Testis (tissue), 3 donors: ENCODE data around the gene MRPL19. TPM values are rescaled to one million over a fixed set of nuclear protein-coding genes. Genes with fewer than 3 reads are reported as not detected.

Experiments
- DNase-seq: peaks from one replicate; pipeline ENCODE4 v3.0.0-alpha.2; 2019
- H3K27ac ChIP-seq, 2 donors: fragments of 200-600 bp; sonication (generic); one replicate each; pipeline ENCODE4 v1.5.1; 2019
- H3K27me3 ChIP-seq: fragments of 200-600 bp; sonication (generic); one replicate; pipeline ENCODE4 v1.5.1; 2019
- H3K36me3 ChIP-seq: fragments of 200-600 bp; sonication (generic); one replicate; pipeline ENCODE4 v1.5.1; 2017; ENCODE audit warnings: low read depth; ENCODE audit errors: missing control alignments
- H3K4me1 ChIP-seq: fragments of 200-600 bp; sonication (generic); one replicate; pipeline ENCODE4 v1.5.1; 2019
- H3K4me3 ChIP-seq, 2 donors: fragments of 200-600 bp; sonication (generic); one replicate each; pipeline ENCODE4 v1.5.1; 2017 to 2019
- H3K9me3 ChIP-seq: fragments of 200-600 bp; sonication (generic); one replicate; pipeline ENCODE4 v1.5.1; 2017
- CTCF ChIP-seq, 3 experiments: fragments of 450-650 bp in 2 of 3; fragments of 200-600 bp in 1 of 3; sonication (generic) in 1 of 3; IDR thresholded peaks; one replicate each; pipeline ENCODE4 v1.5.1; 2016 to 2019; ENCODE audit warnings: antibody characterized with exemption in 3 of 3, mild to moderate bottlenecking in 2 of 3, moderate library complexity in 1 of 3
- POLR2A ChIP-seq: fragments of 450-650 bp; IDR thresholded peaks from one replicate; pipeline ENCODE4 v1.6.1; 2017; ENCODE audit warnings: antibody characterized with exemption, mild to moderate bottlenecking, moderate library complexity
- WGBS, 2 donors: methylation state at CpG; one replicate each; pipeline ENCODE4 v1.1.5; 2018; 5-methylcytosine and 5-hydroxymethylcytosine counted together
- intact Hi-C: fragments of 100-400 bp; cut with DNase I; formaldehyde crosslinking; loops from one replicate; pipeline ENCODE4 v1.15.1; 2023; ENCODE audit warnings: low total_unique reads
- polyA plus RNA-seq: library from polyadenylated mRNA; stranded (reverse); fragments of 350-450 nt; fragmentation: Illumina TruSeq; extraction: RNeasy Lipid Tissue Mini Kit (QIAGEN cat#74804); gene quantifications from one replicate; pipeline ENCODE4 v1.2.3, GENCODE V29; 2014; ENCODE audit warnings: low read depth, low replicate concordance; ENCODE audit not compliant: insufficient read depth
- total RNA-seq, 2 donors: library from RNA; depleted of rRNA; stranded (reverse); fragments of >200 nt; gene quantifications; one replicate each; pipeline ENCODE4 v1.2.3, GENCODE V29; 2016

The MRPL19 gene
- total and polyA plus RNA-seq, 3 donors from 2014 or later = 27.3 to 36.2 (median 27.9) TPM

DNA sequence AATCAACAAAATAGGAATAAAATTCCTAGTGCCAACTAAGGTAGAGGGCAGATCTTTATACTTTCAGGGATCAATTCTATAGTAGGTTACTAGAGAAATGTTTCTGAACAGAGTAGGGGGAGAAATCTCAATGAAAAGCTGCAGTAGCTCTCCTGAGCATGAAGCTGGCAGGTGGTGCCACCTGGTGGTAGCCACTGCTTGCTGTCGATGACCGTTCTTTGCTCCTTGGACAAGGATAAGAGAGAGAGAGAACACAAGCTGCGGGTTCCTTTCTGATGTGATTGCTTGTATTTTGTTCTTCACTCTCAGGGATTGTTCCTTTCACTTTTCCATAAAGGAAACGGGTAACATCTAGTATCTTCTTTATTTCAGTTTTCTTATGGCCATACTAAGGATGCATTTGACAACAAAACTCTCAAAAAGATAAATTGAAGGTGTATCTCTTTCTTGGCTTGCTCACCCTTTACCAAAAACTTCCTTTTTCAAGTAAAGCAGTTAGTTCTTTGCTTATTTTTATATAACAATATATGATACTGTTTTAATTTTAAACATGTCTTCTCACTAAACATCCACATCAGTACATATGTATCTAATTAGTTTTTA is 18.6 kb upstream of the MRPL19 start:
- 15 to 17% methylated on average over 4 of the region's 4 CpGs for WGBS, 2 donors
- Histone ChIP-seq H3K4me3 (no peak overlapping the region), H3K27me3 (no peaks in the 10 kb centered on the region), H3K4me1 (peaks cover 6% of the 10 kb centered on the region), H3K9me3 (no peaks in the 10 kb centered on the region), H3K36me3 (no peaks in the 10 kb centered on the region), H3K27ac (no peak overlapping the region)
- TF ChIP-seq POLR2A = no peak
- TF ChIP-seq CTCF (IDR thresholded peaks at IDR 0.05) = peak; percentile 46 to 80 (median 64)
- DNase-seq = peak; percentile 89
- intact Hi-C loops = no loop called here

DNA sequence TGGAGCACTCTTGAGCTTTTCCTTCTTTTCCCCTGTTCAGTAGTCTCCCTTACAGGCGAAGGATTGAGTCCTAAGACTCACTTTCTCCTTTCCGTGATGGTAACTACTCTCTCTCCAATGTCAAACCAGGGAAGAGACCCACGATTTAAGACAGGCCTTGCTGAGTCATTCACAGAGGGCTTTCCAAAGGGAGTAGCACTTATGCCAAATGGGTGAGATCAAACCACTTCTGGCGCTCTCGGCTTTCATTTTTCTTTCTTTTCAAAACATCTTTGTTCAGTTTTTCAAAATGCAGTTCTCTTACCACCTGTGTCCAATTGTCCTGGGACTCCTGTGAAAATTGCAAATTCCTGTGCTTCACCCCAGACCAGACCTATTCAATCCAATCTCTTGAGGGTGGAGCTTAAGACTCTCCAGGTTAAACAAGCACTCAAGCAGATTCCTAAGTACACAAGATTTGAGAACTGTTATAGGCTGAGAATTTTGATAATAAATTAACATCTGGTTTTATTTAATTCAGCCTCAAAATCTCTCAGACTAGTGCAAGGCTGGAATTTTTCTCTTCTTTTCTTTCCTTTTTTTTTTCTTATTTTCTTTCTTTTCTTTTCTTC is 14.4 kb upstream of the MRPL19 start:
- TF ChIP-seq POLR2A = no peak
- no peak for TF ChIP-seq CTCF (IDR thresholded peaks at IDR 0.05)
- WGBS, 2 donors = 52 to 55% methylated on average over 5 of the region's 5 CpGs
- H3K27ac ChIP-seq = peak overlapping the region in 1 of 2 donors; percentile 25
- intact Hi-C loops = no loop called here
- H3K4me3 ChIP-seq = no peak overlapping the region
- H3K36me3 ChIP-seq = no peaks in the 10 kb centered on the region
- no peaks in the 10 kb centered on the region for H3K9me3 ChIP-seq
- H3K4me1 ChIP-seq = peaks cover 10% of the 10 kb centered on the region
- no peaks in the 10 kb centered on the region for H3K27me3 ChIP-seq
- DNase-seq = no peak

- Histone ChIP-seq H3K4me3 (no peak overlapping the region), H3K27me3 (no peaks in the 10 kb centered on the region), H3K27ac (no peak overlapping the region), H3K36me3 (no peaks in the 10 kb centered on the region), H3K9me3 (no peaks in the 10 kb centered on the region), H3K4me1 (peaks cover 10% of the 10 kb centered on the region)
- peak; percentile 61 for DNase-seq
- 30 to 87% methylated on average over 1 of the region's 1 CpG for WGBS, 2 donors
- intact Hi-C loops = no loop called here
- TF ChIP-seq POLR2A (no peak), CTCF (IDR thresholded peaks at IDR 0.05) (no peak)
Measured at GRCh38 chr2:75632813-75633212, 13.8 kb upstream of the MRPL19 start.

DNA sequence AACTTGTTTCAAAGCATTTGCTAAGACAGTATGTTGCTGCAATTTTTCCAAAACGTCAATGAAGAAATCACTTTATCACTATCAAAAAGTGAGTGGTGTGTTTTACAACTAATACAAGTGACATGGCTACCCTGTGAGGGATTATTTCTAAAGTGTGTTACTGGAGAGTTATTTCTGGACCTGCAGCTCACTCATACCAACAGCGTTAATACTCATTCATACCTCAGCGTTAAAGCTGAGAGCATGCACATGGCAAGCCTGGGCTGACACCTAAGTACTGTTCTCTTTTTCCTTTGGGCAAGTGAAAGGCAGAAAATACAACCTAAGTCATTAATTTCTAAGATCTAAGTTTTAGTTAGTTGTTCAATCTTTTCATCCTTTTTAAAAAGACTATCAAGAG is 13.0 kb upstream of the MRPL19 start:
- Histone ChIP-seq H3K27ac (no peak overlapping the region), H3K9me3 (no peaks in the 10 kb centered on the region), H3K4me3 (no peak overlapping the region), H3K27me3 (no peaks in the 10 kb centered on the region), H3K36me3 (no peaks in the 10 kb centered on the region), H3K4me1 (peaks cover 10% of the 10 kb centered on the region)
- WGBS, 2 donors = 38 to 75% methylated on average over 3 of the region's 3 CpGs
- no peak for DNase-seq
- intact Hi-C loops = no loop called here
- TF ChIP-seq POLR2A = no peak
- no peak for TF ChIP-seq CTCF (IDR thresholded peaks at IDR 0.05)

DNA sequence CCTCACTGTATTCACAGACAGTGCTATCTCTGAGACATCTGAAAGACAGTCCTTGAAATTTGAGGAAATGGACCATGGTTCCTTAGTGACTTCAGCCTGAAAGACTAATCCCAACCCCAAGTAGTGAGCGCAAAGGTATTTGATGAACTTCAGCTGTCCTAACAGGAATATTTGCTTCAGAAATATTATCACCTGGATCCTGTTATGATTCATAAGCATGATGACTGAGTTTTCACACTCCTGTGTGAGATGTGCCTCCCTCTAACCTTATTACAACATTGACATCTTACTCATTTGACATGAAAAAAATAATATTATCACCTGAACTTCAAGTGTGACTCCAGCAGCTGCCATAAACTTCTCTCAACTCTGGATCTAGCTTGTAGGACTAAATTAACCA is 11.6 kb upstream of the MRPL19 start:
- Histone ChIP-seq H3K9me3 (no peaks in the 10 kb centered on the region), H3K36me3 (no peaks in the 10 kb centered on the region), H3K4me1 (peaks cover 10% of the 10 kb centered on the region), H3K27ac (no peak overlapping the region), H3K27me3 (no peaks in the 10 kb centered on the region), H3K4me3 (no peak overlapping the region)
- intact Hi-C loops = no loop called here
- no peak for DNase-seq
- 0 to 100% methylated on average over 1 of the region's 1 CpG for whole genome bisulfite sequencing, 2 donors
- TF ChIP-seq CTCF (IDR thresholded peaks at IDR 0.05) (no peak), POLR2A (no peak)
